Hematopoietic multipotent progenitor cell (in vitro differentiated cells): ENCODE measurements around the gene MYCN. TPM values are rescaled to one million over a fixed set of nuclear protein-coding genes. Genes with fewer than 3 reads are reported as not detected.
"Not testable (repeated sequence)": the region's sequence is repeated elsewhere in the genome, so short reads cannot be mapped to it uniquely, and the experiment has no call there.

Experiments used
- DNase-seq, 3 donors: peaks; one replicate each; pipeline ENCODE4 v3.0.0-alpha.2; 2011 to 2015; ENCODE audit warnings: low read depth in 2 of 3, low spot score in 2 of 3
- total RNA-seq: library from RNA; depleted of rRNA; stranded (reverse); fragments of >200 nt; gene quantifications from one replicate; pipeline ENCODE4 v1.2.3, GENCODE V29; 2012

MYCN gene
- 94.3 TPM for total RNA-seq

DNA sequence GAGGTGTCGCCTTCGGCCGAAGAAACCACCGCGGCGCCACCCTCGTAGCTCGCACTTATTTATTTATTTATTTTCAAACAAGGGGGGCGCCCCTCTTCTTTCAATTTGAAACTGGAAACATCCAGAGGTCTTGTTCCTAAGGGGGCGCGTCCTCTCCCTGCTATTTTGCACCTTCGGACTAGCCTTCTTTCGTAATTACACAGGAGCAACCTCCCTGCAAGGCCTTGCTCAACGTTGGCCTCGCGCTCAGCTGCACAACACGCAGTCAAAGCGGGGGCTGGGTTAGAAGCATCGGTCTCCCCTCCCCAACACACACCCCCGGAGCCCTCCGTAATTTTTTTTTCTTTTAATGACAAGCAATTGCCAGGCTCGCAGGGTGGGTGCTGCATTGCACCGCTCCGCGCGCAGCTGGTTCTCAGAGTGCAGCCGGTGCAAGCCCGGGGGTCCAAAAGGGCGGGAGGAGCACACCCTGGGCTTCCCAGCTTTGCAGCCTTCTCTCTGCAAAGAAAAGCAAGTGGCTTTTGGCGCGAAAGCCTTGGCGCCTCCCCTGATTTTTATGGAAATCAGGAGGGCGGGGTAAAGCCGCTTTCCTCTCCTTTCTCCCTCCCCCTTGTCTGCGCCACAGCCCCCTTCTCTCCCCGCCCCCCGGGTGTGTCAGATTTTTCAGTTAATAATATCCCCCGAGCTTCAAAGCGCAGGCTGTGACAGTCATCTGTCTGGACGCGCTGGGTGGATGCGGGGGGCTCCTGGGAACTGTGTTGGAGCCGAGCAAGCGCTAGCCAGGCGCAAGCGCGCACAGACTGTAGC is at the start of gene MYCN:
Gene MYCN, plus strand, starts transcription at position 697 of the 807 bp plus-strand sequence. CDS start 1,515 bp downstream, outside the sequence.
- DNase-seq = peak in 2 of 3 donors; percentile 81 to 93

GRCh38 chr2:15890936-15891905 is 49.1 kb upstream of the MYCN start:
- DNase-seq = peak in 1 of 3 donors; percentile 9

- no peak for DNase-seq
Measured at GRCh38 chr2:15892151-15892880, 48.0 kb upstream of the MYCN start.

- no peak for DNase-seq
Measured at GRCh38 chr2:15893085-15893484, 47.3 kb upstream of the MYCN start.

- no peak for DNase-seq
Measured at GRCh38 chr2:15893689-15894480, 46.5 kb upstream of the MYCN start.

DNA sequence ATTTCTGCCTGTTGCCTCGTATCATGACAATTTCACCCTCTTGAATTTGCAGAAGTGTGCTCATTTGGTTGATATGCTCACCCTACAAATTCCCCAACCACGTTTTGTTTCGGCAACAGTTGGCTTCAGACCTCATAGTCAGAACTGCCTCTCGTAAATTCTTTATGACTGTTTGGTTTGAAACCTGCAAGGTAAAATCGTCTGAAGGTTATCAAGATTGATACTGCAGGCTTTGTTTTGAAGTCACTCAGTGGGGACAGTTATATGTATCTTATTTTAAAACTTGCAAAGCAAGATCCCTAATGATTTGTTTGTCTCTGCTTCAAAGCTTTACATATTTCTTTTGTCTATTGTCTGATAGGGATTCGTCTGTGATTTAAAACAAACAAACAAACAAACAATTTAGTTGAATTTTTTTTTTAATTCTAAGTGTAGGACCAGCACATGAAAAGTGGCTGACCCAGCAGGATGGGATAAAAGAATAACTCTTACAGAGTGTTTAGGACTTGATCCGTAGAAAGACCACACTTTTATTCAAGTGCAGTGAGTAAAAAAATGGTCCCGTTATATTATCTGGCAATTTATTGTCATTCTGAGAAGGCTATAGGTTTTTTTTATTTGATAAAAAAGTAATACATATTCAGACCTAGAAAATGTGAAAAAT is 45.7 kb upstream of the MYCN start:
- no peak for DNase-seq

- DNase-seq = no peak
Measured at GRCh38 chr2:15895615-15896469, 44.5 kb upstream of the MYCN start.

DNA sequence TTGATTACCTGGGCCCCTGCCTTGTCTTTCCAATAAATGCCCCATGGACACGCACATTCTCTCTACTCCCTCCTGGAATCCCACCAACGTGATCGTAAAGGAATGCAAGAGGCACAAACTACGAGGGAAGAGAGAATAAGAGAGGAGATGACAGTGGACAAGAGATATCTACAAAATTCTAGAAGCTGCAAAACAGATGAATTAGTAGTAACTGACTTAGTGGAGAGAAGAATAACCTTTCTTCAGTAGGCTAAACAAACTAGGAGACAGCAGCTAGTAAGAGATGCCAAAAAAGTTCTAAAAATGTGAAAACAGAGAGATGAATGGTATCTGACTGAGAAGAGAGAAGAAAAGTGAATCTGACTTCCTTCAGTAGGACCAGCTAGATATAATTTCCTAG is 43.5 kb upstream of the MYCN start:
- DNase-seq = no peak

GRCh38 chr2:15897431-15898098 is 42.8 kb upstream of the MYCN start:
- no peak for DNase-seq

DNA sequence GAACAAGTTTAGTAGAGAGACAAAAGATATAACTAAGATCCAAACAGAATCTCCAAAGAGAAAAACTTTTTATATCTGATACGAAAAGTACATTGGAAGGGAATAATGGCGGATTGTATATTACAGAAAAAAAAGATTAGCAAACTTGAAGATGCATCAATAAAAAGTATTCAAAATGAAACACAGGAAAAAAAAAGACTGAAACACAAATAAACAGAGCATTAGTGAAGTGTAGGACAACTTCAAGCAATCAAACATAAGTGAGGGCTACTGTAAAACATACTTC is 41.1 kb upstream of the MYCN start:
- no peak for DNase-seq

DNA sequence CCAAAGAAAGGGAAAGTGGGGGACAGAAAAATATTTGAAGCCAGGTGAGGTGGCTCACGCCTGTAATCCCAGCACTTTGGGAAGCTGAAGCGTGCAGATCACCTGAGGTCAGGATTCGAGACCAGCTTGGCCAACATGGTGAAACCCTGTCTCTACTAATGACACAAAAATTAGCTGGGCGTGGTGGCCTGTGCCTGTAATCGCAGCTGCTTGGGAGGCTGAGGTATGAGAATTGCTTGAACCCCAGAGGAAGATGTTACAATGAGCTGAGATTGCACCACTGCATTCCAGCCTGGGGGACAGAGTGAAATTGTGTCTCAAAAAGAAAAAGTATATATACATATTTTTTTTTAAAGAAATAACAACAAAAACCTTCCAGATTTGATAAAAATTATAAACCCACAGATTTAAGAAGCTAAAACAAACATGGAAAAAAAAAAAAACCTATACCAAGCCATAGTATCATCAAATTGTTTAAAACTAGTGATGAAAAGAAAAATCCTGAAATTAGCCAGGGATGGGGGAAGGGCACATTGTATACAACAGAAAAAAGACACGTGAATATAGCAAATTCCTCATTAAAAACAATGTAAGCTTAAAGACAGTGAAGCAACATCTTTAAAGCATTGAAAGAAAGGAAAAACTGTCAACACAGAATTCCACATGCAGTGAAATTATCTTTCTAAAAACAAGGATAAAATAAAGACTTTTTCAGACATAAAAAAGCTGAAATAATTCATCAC is 40.4 kb upstream of the MYCN start:
- DNase-seq = no peak

DNA sequence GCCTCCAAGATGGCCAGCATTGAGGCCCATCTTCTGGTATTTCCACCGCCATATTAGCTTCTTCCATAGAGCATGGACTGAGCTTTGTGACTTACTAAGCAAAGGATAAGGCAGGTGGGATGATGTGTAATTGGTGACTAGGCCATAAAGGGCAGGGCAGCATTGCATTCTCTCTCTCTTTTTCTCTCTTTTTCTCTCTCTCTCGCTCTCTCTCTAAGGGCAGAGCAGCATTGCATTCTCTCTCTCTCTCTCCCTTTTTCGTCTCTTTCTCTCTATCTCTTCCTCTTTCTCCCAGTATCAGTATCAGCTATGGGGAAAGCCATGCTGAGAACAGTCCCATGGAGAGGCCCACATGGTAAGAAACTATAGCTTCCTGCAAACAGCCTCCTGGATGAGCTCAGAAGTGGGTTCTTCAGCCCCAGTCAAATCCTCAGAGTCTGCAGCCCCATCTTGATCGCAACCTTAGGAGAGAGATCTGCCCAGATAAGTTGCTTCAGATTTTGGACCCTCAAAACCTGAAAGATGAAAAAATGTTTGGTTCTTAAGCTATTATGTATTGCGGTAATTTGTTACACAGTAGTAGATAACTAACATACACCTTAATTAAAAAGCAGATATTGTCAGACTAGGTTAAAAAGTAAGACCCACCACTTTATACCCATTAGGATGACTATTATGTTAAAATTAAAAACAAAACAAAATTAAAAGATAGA is 39.1 kb upstream of the MYCN start:
- no peak for DNase-seq

DNA sequence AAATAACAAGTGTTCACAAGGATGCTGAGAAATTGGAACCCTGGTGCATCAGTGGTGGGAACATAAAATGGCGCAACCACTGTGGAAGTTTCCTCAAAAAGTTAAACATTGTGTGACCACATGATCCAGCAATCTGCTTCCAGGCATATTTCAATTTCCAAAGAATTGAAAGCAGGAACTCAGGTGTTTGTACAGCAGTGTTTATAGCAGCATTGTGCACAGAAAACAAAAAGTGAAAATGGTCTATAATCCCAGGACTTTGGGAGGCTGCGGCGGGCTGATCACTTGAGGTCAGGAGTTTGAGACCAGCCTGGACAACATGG is 38.6 kb upstream of the MYCN start:
- DNase-seq = no peak

- DNase-seq = not testable (repeated sequence)
Measured at GRCh38 chr2:15903910-15904309, 36.4 kb upstream of the MYCN start.

DNA sequence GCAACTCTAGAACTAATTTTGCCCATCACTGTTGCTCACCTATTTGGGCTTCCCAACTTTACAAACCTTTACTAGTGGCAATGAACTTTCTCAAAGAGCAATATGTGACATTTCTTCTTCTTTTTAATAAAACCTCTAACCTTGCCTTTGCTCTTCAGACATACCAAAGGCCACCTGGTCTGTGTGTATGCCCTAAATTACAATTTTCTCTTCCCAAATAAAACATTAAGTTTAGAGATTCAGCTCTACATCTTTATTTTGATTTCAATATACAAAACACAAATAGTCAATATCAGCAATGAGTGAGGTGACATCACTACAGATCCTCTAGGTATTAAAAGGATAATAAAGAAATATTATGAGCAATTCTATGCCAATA is 35.1 kb upstream of the MYCN start:
- no peak for DNase-seq

DNA sequence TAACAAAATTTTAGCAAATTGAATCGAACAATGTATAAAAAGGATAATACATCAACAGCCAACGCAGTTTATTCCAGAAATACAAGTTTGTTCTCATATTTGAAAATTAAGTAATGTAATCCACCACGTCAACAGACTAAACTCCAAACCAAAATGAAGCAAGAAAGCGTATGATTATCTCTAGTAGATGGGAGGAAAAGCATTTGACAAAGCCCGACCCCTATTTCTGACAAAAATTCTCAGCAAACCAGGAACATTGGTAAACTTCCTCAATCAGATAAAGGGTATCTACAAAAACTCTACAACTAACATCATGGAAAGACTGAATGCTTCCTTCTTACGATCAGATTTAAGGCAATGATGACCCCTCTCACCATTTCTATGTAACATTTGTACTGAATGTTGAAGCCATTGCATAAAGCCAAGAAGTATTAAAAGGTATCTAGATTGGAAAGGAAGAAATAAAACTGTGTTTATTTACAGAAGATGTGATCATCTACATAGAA is 34.3 kb upstream of the MYCN start:
- DNase-seq = no peak

DNA sequence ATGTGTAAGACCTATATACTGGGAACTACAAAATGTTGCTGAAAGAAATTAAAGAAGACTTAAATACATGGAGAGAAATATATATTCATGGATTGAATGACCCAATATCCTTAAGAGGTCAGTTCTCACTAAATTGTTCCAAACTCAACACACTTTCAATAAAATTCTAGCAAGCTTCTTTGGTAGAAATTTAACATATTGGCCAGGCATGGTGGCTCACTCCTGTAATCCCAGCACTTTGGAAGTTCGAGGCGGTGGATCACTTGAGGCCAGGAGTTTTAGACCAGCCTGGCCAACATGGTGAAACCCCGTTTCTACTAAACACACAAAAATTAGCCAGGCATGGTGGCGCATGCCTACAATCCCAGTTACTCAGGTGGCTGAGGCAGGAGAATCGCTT is 33.6 kb upstream of the MYCN start:
- DNase-seq = no peak
